PC-3 (cell line): ENCODE measurements around the gene TSSK2. TPM values are rescaled to one million over a fixed set of nuclear protein-coding genes. Genes with fewer than 3 reads are reported as not detected.

Experiments used
- ATAC-seq: fragments of 200-7000 bp; cut with Tn5 transposase; 2 replicates; pipeline ENCODE4 v1.9.1; 2020; ENCODE audit warnings: mild to moderate bottlenecking, moderate library complexity
- BruUV-seq: library from RNA; stranded (reverse); fragments of 400-500 nt; replicated peaks from 2 replicates; lab custom pipeline; 2021; lab: Mats Ljungman, UMichigan
- CTCF ChIA-PET: fragments of 300-600 bp; sonication (Branson Sonifier 250); formaldehyde crosslinking; loops from one replicate; lab custom pipeline; 2022; ENCODE audit warnings: antibody characterized with exemption; lab: Charles Lee
- POLR2A ChIA-PET: fragments of 300-600 bp; sonication (Branson Sonifier 250); formaldehyde crosslinking; loops from one replicate; lab custom pipeline; 2022; ENCODE audit warnings: antibody characterized with exemption; ENCODE audit not compliant: unreplicated experiment; lab: Charles Lee
- DNase-seq: peaks from one replicate; pipeline ENCODE4 v3.0.0-alpha.2; 2015
- H2AFZ ChIP-seq: fragments of 300-600 bp; sonication (generic); 2 replicates; pipeline ENCODE4 v1.6.0; 2016; ENCODE audit warnings: antibody characterized with exemption, low read length
- H3F3A ChIP-seq: fragments of 300-600 bp; sonication (generic); one replicate; pipeline ENCODE4 v1.6.0; 2017; ENCODE audit warnings: antibody characterized with exemption, low read length, control low read depth, mild to moderate bottlenecking; ENCODE audit not compliant: unreplicated experiment
- H3K27ac ChIP-seq: fragments of 300-600 bp; sonication (generic); 2 replicates; pipeline ENCODE4 v1.5.1; 2016; ENCODE audit warnings: mild to moderate bottlenecking, low read length
- H3K27me3 ChIP-seq: fragments of 300-600 bp; sonication (generic); 2 replicates; pipeline ENCODE4 v1.6.1; 2016; ENCODE audit warnings: low read length, mixed read lengths
- H3K36me3 ChIP-seq: fragments of 300-600 bp; sonication (generic); 2 replicates; pipeline ENCODE4 v1.6.1; 2016; ENCODE audit warnings: low read depth, mixed run types, low read length, mixed read lengths
- H3K4me1 ChIP-seq: fragments of 300-600 bp; sonication (generic); 2 replicates; pipeline ENCODE4 v1.5.1; 2016; ENCODE audit warnings: low read length; ENCODE audit not compliant: insufficient read depth
- H3K4me2 ChIP-seq: fragments of 300-600 bp; sonication (generic); 2 replicates; pipeline ENCODE4 v1.6.0; 2016; ENCODE audit warnings: low read length
- H3K4me3 ChIP-seq: fragments of 300-600 bp; sonication (generic); 2 replicates; pipeline ENCODE4 v1.5.1; 2016; ENCODE audit warnings: mild to moderate bottlenecking, low read length, mixed read lengths
- H3K79me2 ChIP-seq: fragments of 300-600 bp; sonication (generic); 2 replicates; pipeline ENCODE4 v1.6.1; 2017; ENCODE audit warnings: low read length, mixed read lengths
- H3K9ac ChIP-seq: fragments of 300-600 bp; sonication (generic); 2 replicates; pipeline ENCODE4 v1.6.0; 2016; ENCODE audit warnings: mild to moderate bottlenecking, low read length
- H3K9me2 ChIP-seq: fragments of 300-600 bp; sonication (generic); replicated peaks from 2 replicates; pipeline ENCODE4 v1.6.1; 2016; ENCODE audit warnings: mixed run types, low read length, mixed read lengths
- H3K9me3 ChIP-seq: fragments of 300-600 bp; sonication (generic); 2 replicates; pipeline ENCODE4 v1.6.1; 2016; ENCODE audit warnings: low read length, mixed read lengths
- H4K20me1 ChIP-seq: fragments of 300-600 bp; sonication (generic); 2 replicates; pipeline ENCODE4 v1.6.1; 2016; ENCODE audit warnings: low read length, mixed read lengths
- EZH2 ChIP-seq: fragments of 300-600 bp; sonication (generic); IDR thresholded peaks from one replicate; pipeline ENCODE4 v1.6.1; 2017; ENCODE audit warnings: antibody characterized with exemption, mild to moderate bottlenecking, low read length; ENCODE audit not compliant: unreplicated experiment
- EZH2phosphoT487 ChIP-seq: fragments of 300-600 bp; sonication (generic); IDR thresholded peaks from 2 replicates; pipeline ENCODE4 v1.6.1; 2018; ENCODE audit warnings: mild to moderate bottlenecking, antibody characterized with exemption, low read length, borderline replicate concordance
- intact Hi-C: fragments of 100-400 bp; cut with micrococcal nuclease; formaldehyde crosslinking; loops from 2 replicates; pipeline ENCODE4 v1.9.0; 2023
- total RNA-seq: library from RNA; depleted of rRNA; stranded (reverse); fragments of >200 nt; gene quantifications from 2 replicates; pipeline ENCODE4 v1.2.3, GENCODE V29; 2014
- TF ChIP-seq, protein P1 (sequence below): fragments of 300-600 bp; sonication (generic); conservative IDR thresholded peaks from 2 replicates; pipeline ENCODE4 v1.5.1; 2017; ENCODE audit warnings: antibody characterized with exemption, low read depth, mild to moderate bottlenecking, low read length

TSSK2 gene
- total RNA-seq, 1 experiment from 2014 or later, result not detected

GRCh38 chr22:19169947-19170318 lies 38.8 kb downstream of the TSSK2 start:
- Histone ChIP-seq H4K20me1 (no peaks in the 10 kb centered on the region), H3K79me2 (peaks cover 43% of the 10 kb centered on the region), H3K9me3 (no peaks in the 10 kb centered on the region), H3K4me3 (peak overlapping the region; percentile 61), H3K4me2 (peak overlapping the region; percentile 87), H3K9me2 (no peaks in the 10 kb centered on the region), H3K27ac (no peak overlapping the region), H3K4me1 (peaks cover 22% of the 10 kb centered on the region), H3K27me3 (peaks cover 28% of the 10 kb centered on the region), H3K9ac (no peak overlapping the region), H3K36me3 (no peaks in the 10 kb centered on the region), H2AFZ (peak overlapping the region; percentile 63; the same call in 1 of the 2 replicates), H3F3A (no peaks in the 10 kb centered on the region)
- intact Hi-C loops, result no loop called here
- ChIA-PET CTCF (no interaction called here), POLR2A (no interaction called here)
- no peak for DNase-seq
- TF ChIP-seq EZH2, result no peak
- TF ChIP-seq, protein P1, sequence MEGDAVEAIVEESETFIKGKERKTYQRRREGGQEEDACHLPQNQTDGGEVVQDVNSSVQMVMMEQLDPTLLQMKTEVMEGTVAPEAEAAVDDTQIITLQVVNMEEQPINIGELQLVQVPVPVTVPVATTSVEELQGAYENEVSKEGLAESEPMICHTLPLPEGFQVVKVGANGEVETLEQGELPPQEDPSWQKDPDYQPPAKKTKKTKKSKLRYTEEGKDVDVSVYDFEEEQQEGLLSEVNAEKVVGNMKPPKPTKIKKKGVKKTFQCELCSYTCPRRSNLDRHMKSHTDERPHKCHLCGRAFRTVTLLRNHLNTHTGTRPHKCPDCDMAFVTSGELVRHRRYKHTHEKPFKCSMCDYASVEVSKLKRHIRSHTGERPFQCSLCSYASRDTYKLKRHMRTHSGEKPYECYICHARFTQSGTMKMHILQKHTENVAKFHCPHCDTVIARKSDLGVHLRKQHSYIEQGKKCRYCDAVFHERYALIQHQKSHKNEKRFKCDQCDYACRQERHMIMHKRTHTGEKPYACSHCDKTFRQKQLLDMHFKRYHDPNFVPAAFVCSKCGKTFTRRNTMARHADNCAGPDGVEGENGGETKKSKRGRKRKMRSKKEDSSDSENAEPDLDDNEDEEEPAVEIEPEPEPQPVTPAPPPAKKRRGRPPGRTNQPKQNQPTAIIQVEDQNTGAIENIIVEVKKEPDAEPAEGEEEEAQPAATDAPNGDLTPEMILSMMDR, result no peak
- TF ChIP-seq EZH2phosphoT487, result no peak
- BruUV-seq, result no TSS peak
- ATAC-seq, result no peak

DNA sequence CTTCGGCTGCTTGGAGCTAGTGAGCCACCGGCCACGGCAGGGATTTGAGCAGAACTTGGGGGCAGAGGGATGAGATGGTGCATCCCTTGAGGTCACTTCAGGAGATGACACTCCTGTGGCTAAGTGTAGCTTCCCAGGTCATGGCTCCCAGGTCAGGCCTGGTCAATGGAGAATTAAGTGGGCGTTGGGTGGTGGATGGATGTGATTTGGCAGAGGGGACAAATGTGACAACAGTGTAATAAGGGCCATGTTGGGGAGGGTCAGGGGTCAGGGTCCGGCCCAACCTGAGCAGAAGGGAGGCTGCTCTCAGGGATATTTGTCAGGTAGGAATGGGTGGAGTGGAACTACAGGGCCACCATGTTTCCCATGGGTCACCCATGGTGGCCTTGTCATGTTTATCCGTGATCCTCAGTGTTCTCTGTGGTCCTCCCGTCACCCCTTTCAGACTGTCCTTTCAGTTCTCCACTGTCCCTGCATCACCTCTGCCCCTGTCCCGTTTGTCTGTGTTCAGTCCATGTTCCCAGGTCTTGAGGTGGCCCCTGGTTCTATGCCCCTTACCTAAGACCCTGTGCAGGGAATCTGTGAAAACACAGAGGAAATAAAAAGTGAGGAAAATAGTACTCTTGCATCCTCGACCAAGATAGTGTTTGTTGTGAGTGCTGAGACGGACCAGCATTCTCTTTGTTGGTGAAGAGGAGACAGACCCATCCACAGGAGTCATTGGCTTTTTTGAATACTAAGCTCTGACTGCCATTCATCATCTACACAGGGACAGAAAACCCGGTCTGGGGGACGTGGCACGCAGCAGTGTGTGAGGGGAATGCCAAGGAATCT lies 41.3 kb downstream of the TSSK2 start:
- DNase-seq (no peak), ATAC-seq (no peak)
- CTCF ChIA-PET, result no interaction called here
- Histone ChIP-seq H3K4me2 (peak overlapping the region; percentile 95), H2AFZ (no peak overlapping the region), H3K4me1 (peaks cover 22% of the 10 kb centered on the region), H3K27me3 (peaks cover 26% of the 10 kb centered on the region), H3K9me2 (no peaks in the 10 kb centered on the region), H3K4me3 (peak overlapping the region; percentile 96), H3K27ac (peak overlapping the region; percentile 62), H3K36me3 (no peaks in the 10 kb centered on the region), H3K9ac (peak overlapping the region; percentile 100), H3K79me2 (peaks cover 60% of the 10 kb centered on the region), H3F3A (no peaks in the 10 kb centered on the region), H3K9me3 (no peaks in the 10 kb centered on the region), H4K20me1 (no peaks in the 10 kb centered on the region)
- TF ChIP-seq, protein P1, result no peak
- TF ChIP-seq EZH2phosphoT487, result no peak
- no peak for TF ChIP-seq EZH2
- POLR2A ChIA-PET, result interaction anchor here (1.0 kb wide), 1 partner anchor 28 kb away, joined by 3 read pairs; the partner anchor contains the start of gene ESS2
- intact Hi-C loops, result no loop called here
- no TSS peak for BruUV-seq
